GM21825 (cell line): ENCODE results near the gene INTS2.
"Not testable (repeated sequence)": the region's sequence is repeated elsewhere in the genome, so short reads cannot be mapped to it uniquely, and the experiment has no call there.

Experiments used
- ATAC-seq: cut with Tn5 transposase; IDR thresholded peaks from one replicate; pipeline ENCODE4 v1.9.1; 2021; ENCODE audit warnings: mild to moderate bottlenecking, moderate library complexity; ENCODE audit not compliant: unreplicated experiment

Gene INTS2

DNA sequence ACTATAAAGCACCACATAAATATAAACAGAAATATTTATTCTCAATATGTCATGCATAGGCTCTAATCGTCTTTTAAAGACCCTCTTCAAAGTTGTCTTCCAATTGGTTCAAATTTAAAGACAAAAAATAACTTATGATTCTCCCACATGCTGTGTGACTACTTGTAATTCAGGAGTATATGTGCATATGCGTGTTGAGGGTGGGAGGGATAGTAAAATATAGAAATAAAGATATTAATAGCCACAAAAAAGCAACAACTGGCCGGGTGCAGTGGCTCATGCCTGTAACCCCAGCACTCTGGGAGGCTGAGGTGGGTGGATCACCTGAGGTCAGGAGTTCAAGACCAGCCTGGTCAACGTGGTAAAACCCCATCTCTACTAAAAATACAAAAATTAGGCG lies 33.5 kb downstream of the INTS2 start:
- not testable (repeated sequence) for ATAC-seq

DNA sequence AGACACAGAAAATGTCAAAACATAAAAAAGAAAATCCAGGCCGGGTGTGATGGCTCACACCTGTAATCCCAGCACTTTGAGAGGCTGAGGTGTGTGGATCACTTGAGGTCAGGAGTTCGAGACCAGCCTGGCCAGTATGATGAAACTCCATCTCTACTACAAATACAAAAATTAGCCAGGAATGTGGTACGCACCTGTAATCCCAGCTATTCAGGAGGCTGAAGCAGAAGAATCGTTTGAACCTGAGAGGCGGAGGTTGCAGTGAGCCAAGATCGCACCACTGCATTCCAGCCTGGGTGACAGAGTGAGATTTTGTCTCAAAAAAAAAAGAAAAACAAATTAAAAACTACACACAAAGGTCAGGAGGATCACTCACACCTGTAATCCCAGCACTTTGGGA lies 40.0 kb downstream of the INTS2 start:
- not testable (repeated sequence) for ATAC-seq

DNA sequence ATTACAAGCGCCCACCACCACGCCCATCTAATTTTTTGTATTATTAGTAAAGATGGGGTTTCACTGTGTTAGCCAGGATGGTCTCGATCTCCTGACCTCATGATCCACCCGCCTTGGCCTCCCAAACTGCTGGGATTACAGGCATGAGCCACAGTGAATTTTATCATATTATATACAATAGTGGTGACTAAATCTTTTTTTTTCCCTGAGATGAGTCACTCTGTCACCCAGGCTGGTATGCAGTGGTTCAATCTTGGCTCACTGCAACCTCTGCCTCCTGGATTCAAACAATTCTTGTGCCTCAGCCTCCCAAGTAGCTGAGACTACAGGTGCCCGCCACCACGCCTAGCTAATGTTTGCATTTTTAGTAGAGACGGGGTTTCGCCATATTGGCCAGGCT lies 41.9 kb downstream of the INTS2 start:
- ATAC-seq: not testable (repeated sequence)

DNA sequence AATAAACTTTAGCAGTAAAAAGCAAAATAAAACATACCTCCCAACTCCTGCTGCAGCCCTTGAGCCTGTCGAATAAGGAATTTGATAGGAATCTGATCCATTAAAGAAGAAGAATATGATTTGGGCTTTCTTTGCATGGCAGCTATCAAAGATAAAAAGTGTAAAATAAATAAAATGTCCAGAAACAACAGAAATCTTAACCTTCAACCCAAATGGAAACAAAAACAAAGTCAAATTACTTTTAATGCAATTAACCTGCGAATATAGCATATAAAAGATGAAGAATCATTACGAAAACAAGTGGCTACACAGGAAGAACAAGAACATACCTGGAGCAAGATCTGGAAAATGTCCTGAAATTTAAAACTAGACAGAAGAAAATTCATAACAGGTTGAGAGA lies 42.9 kb downstream of the INTS2 start:
- ATAC-seq: no peak

DNA sequence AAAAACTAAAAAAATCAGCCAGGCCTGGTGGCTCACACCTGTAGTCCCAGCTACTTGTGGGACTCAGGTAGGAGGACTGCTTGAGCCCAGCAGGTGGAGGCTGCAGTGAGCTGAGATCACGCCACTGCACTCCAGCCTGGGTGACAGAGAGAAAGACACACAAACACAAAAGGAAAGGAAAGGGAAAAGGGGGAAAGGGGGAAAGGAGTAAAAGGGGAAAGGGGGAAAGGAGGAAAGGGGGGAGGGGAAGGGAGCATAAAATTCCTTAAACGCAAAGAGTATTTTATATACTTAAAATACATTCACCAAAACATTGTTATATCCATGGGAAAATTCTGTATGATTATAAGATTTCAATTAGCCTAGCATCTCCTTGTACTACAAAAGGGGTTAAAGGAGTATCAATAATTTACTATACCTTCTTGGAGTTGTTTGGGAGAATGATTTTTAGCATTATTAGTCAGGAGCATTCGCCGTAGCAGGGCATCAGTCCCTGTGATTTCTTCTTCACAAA lies 47.1 kb downstream of the INTS2 start:
- no peak for ATAC-seq

DNA sequence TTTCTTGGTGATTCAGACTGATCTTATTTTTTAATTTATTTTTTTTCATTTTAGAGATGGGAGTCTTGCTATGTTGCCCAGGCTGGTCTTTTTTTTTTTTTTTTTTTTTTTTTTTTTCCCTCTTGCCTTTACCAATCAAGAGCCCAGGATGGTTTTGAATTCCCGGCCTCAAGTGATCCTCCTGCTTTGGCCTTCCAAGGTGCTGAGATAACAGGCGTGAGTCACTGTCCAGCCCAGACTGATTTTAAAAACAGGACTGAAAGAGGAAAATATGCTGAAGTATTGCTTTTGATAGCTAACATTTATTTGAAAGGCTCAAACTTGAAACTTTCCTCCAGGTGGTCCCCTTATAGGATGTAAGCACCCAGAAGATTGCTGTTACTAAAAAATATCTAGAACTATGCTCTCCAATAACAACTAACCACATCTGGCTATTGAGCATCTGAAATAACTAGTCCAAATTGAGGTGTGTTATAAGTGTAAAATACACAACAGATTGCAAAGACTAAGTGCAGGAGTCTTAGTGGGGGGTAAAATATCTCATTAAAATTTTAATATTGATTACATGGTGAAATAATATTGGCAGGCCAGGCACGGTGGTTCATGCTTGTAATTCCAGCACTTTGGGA lies 48.7 kb downstream of the INTS2 start:
- no peak for ATAC-seq

DNA sequence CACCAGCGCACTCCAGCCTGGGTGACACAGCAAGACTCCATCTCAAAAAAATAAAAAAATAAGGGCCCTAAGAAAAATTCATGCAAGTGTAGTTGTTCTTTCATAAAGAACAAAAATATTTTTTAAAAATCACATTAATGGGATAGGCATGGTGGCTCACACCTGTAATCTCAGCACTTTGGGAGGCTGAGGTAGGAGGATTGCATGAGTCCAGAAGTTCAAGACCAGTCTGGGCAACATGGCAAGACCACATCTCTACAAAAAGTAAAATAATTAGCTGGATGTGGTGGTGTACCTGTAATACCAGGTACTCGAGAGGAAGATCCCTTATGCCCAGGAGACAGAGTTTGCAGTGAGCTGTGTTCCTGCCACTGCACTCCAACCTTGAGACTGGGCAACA lies 49.3 kb downstream of the INTS2 start:
- no peak for ATAC-seq

DNA sequence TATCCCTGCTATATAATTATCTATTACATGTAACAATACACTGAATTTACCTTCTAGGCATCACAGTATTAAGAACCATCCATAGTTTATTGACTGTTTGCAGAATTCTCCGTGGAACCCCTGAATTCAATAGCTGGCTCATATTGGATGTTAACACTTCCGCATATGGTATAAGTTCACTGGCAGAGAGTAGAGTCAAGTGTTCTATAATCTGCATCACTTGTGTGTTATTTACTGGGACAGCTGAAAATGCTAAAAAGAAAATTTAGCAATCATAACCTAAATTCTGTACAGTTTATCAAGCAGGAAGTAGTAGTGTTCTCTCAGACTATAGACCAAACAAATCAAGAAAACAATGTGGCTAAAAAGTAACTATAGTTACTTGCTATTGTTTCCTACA lies 49.9 kb downstream of the INTS2 start:
- no peak for ATAC-seq

DNA sequence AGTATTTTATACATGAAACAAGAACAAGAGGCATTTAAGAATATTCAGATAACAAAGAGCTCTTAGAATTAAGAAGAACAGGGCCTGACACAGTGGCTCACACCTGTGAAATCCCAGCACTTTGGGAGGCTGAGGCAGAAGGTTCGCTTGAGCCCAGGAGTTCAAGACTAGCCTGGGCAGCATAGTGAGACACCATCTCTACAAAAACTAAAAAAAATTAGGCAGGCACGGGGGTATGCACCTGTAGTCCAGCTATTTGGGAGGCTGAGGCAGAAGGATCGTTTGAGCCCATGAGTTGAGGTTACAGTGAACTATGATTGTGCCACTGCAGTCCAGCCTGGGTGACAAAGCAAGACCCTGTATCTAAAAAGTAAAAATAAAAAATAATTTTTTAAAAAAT lies 52.0 kb downstream of the INTS2 start:
- ATAC-seq: no peak

DNA sequence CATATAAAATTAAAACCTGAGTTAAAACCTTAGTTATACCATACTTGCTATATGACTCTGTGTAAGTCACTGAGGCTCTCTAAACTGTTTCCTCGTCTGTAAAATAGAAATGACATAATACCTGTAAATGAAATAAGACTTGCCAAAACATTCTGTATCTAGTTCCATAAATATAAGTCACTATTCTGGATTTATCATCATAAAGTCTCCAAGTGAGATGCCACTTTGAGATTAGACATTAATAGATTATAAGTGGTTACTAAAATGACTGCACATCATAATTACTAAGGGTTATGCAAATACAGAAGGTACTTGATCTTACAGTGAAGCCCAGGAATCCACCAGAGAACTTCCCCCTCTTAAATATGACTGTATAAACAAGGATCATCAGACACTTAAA lies 52.5 kb downstream of the INTS2 start:
- no peak for ATAC-seq

DNA sequence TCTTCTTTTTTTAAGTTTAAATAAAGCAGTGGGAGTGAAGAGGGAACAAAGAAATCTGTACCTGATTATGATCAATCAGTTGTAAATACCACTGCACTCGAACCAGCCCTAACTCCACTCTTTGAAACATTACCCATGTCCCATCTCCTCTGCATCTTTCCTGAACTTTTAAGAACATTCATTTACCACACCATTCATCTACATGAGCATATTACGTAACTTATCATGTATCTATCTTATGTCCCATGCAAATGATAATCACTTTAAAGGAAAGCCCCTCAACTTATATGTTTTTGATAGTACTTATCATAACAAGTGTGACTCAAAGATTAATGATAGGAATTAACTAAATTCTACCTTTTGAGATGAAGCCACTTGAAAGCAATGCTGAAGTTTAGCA lies 53.7 kb downstream of the INTS2 start:
- no peak for ATAC-seq

DNA sequence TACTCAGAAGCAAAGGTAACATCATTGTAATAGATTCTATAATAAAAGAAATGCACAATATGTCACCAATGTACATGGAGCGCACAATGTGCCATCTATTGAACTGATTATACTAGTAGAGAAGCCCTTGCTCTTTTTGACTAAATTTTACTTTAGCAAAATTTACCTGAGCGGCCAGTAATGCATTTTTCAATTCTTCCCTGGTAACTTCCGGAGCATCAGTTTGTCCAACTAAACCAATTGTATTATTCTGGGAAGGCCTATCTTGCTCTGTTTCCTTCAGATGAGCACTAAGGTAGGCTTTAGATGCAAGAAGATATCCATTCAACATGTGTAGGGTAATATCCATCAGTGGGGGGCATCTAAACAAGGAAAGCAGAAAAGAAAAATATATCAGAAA lies 55.7 kb downstream of the INTS2 start:
- ATAC-seq: no peak

DNA sequence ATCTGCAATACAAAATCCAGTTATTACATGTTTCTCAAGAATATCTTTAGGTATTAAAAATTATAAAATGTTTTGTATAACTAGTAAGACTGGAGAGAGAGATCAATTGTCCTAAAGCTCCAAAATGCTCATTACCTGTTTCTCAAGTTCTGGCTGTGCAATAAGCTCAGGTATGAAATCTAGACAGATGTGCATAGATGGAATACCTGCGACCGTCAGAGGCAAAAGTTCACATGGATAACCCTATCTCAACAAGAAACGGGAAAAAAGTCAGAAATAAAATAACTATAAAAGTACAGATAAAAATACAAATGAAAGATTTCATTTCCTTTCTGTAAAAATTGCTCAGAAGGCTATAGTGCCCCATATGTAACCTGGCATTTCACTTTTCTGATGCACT lies 58.6 kb downstream of the INTS2 start:
- no peak for ATAC-seq

DNA sequence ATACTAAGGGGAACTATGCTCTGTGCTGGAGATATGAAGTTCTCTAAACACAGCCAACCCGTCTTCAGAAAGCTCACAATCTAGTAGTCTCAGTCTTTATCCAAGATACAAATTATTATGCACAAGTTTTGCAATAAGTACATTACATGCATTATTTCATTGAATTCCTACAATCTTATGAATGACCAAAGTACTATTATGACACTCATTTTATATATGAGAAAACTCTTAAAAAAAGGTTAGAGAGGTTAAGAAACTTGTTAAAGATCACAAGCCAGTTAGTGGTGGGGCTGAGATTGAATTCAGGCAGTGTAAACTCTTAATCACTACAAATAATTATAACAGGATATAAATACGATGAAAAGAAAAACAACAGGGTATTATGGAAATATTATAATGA lies 59.7 kb downstream of the INTS2 start:
- ATAC-seq: no peak

DNA sequence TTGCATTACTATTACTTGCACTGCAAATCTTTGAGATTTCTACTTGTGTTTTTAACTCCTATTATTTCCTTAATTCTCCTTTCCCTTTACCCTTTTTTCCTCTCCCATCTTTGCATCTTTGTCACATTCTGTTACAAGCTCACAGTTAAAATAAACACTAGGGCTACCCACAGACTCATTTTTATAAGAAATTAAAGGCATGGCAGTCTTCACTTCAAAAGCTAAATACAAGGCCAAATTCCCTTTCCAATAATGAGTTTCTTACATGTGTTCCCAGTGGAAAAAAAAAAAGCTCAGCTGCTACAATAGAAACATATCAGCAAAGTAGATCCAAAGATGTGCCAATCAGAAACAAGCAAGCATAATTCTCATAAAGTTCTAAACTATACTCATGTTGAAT lies 60.7 kb downstream of the INTS2 start:
- no peak for ATAC-seq

DNA sequence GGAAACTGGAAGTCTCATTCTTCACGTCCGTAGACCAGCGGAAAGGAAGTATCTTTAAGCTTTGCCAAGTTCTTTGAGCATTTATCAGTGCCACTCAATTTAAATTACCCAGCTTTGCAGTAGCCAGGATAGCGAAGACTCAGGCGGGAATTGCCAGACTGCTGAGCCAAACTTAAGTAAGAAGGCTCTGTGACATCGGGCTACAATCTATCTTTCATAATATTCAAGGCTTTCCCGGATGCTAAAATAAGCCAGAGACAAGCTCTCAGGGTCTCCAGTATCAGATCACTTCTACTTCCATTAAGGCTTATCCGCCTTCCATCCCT lies 64.0 kb downstream of the INTS2 start:
- peak; percentile 4 for ATAC-seq

DNA sequence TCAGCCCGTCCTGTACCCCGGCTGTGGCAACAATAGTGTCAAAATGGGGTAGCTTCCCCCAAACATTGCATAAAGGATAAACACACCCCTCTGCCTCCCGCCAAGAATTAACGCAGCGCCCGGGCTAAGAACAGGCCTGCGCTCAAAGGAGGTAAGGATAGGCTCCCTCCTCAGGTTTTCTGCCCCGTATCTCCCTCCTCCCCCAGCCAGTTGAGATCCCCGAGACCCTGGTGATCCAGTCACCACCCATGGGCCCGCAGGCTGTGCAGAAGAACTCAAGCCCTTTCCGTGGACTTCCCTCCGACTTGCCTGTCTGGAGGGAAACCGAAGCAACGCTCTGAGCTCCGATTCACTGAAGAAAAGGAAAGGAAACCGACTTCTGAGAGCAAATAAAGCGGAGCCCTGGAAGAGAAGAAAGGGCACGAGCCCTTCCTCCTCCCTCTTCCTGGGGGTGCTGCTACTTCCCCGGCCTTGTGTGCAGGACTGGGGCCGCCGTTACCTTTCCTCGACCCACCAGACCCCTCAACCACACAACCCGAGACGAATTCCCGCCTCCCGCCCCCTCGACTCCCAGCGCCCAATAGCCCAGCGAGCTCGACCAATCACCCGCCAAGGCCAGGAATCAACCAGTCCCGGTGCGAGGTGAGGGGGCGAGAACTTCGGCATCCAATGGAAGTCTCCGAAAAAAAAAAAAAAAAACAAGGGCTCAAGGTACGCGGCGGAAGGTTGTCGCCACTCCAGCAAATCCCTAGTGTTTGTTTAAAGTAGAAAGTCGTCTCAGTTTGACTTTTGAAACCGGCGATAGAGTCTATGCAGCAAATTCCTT lies 64.6 kb downstream of the INTS2 start, which contains the start of gene BRIP1:
Gene BRIP1 (minus strand): TSS at position 554 of the 826 bp plus-strand sequence. CDS start 1,989 bp downstream, outside the sequence.
- ATAC-seq: peak; percentile 91

DNA sequence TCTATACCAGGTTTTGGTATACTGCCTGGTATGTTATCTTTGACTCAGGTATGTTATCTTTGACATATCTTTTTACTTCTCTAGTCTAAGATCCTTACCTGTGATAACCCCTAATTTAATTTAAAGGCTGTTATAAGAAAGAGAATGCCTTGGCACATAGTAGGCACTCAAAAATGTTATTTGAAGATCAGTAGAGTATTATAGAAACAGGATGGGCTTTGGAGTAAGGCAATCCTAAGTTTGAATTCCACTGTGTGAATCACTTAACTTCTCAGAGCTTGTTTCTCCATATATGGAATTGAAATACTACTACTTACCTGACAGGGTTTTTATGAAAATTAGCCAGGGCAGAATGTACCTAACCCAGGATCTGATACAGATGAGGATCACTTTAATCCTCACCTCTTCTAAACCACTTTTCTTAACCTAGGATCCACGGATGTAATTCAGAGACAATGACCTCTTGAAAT lies 65.6 kb downstream of the INTS2 start:
- ATAC-seq: no peak

DNA sequence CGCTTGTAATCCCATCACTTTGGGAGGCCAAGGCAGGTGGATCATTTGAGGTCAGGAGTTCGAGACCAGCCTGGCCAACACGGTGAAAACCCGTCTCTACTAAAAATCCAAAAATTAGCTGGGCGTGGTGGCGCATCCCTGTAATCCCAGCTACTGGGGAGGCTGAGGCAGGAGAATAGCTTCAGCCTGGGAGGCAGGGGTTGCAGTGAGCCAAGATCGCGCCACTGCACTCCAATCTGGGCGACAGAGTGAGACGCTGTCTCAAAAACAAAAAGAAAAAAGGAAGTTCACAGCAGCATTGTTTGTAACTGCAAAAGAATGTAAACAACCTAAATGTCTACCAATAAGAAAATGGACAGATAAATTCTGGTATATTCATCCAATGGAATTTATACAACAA lies 67.4 kb downstream of the INTS2 start:
- ATAC-seq: not testable (repeated sequence)

DNA sequence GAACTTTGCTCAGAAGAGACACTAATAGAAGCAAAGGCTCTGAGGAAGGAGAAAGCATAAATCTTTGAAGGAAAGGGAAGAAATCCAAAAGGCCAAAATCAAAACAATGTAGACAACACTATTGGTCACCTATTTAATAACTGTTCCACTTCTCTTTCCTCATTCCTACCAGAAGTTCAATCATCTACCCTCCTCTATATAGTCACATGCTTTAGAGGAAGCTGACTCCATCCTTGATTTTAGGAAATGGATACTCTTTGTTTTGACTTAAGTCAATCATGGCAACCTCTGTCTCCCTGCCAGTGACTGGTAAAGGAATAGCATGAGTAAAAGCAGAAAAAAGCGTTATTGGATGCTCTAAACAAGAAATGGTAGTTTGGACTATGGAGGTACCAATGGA lies 71.7 kb downstream of the INTS2 start:
- no peak for ATAC-seq

DNA sequence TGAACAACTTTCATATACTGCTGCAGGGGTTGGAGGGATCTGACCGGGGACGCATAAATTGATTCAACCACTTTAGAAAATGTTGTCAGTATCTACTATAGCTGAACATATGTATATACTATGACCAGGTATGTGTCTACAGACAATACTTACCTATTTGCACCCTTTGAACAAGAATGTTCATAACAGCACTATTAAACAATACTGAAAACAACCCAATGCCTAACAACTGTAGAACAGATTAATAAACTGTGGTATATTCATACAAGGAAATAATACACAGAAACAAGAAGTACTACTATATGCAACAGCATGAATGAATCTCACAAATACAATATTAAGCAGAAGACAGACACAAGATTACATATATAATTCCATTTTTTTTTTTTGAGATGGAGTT lies 74.9 kb downstream of the INTS2 start:
- ATAC-seq: no peak

DNA sequence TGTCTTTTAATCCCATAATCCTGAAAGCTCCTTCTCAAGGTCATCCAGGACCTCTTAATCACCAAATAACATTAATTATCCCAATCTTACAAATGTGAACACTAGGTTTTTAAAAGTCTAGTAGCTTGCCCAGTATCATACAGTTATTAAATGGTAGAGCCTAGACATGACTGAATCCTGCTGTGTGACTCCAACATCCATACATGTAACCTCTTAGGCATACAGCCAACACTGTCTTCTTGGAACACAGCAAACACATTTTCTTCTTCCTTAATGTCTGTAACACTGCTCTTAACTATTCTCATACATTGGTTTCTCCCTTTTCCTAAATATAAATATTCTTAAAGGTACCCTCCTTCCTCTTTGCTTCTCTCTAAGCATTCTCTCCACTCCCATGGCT lies 78.1 kb downstream of the INTS2 start:
- ATAC-seq: no peak
